Nephron (organoid): ENCODE results near the gene C1orf174.

Source experiments
- H3K27ac Mint-ChIP-seq, 3 experiments: 2 replicates each; pipeline ENCODE4 v1.8.0; 2020; ENCODE audit warnings: mixed read lengths in 3 of 3, mild to moderate bottlenecking in 2 of 3, moderate library complexity in 1 of 3
- H3K27me3 Mint-ChIP-seq: 2 replicates; pipeline ENCODE4 v1.8.0; 2021; ENCODE audit warnings: low read depth, mild to moderate bottlenecking, moderate library complexity, mixed read lengths
- H3K36me3 Mint-ChIP-seq: 2 replicates; pipeline ENCODE4 v1.8.0; 2020; ENCODE audit warnings: low read depth, mixed read lengths
- H3K4me1 Mint-ChIP-seq: 2 replicates; pipeline ENCODE4 v1.8.0; 2020; ENCODE audit warnings: mixed read lengths
- H3K4me3 Mint-ChIP-seq, 3 experiments: 2 replicates each; pipeline ENCODE4 v1.8.0; 2020; ENCODE audit warnings: mild to moderate bottlenecking in 3 of 3, mixed read lengths in 3 of 3, moderate library complexity in 2 of 3
- H3K9me3 Mint-ChIP-seq: 2 replicates; pipeline ENCODE4 v1.8.0; 2020; ENCODE audit warnings: mixed read lengths
- CTCF ChIP-seq, 3 experiments: fragments of 200-600 bp; sonication (generic); IDR thresholded peaks; one replicate each; pipeline ENCODE4 v1.5.0; 2021; ENCODE audit warnings: antibody characterized with exemption in 3 of 3; ENCODE audit not compliant: unreplicated experiment in 3 of 3

C1orf174 gene

GRCh38 chr1:3923378-3924185 lies 23.5 kb upstream of the C1orf174 start:
- no peak overlapping the region for H3K4me3 Mint-ChIP-seq
- peaks cover 45% of the 10 kb centered on the region for H3K27me3 Mint-ChIP-seq
- H3K36me3 Mint-ChIP-seq: no peaks in the 10 kb centered on the region
- H3K4me1 Mint-ChIP-seq: peaks cover 28% of the 10 kb centered on the region
- no peaks in the 10 kb centered on the region for H3K9me3 Mint-ChIP-seq
- TF ChIP-seq CTCF (IDR thresholded peaks at IDR 0.05; ENCODE audit: unreplicated experiment in 3 of 3): no peak
- no peak overlapping the region for H3K27ac Mint-ChIP-seq

- H3K9me3 Mint-ChIP-seq: peaks cover 5% of the 10 kb centered on the region
- H3K36me3 Mint-ChIP-seq: no peaks in the 10 kb centered on the region
- H3K27ac Mint-ChIP-seq: no peak overlapping the region
- H3K4me3 Mint-ChIP-seq: no peak overlapping the region
- no peak for TF ChIP-seq CTCF (IDR thresholded peaks at IDR 0.05; ENCODE audit: unreplicated experiment in 3 of 3)
- peaks cover 28% of the 10 kb centered on the region for H3K4me1 Mint-ChIP-seq
- H3K27me3 Mint-ChIP-seq: peaks cover 48% of the 10 kb centered on the region
Observed at GRCh38 chr1:3922851-3923250, 22.8 kb upstream of the C1orf174 start.

GRCh38 chr1:3922201-3922725 lies 22.2 kb upstream of the C1orf174 start:
- Mint-ChIP-seq H3K27me3 (peaks cover 45% of the 10 kb centered on the region), H3K9me3 (peaks cover 5% of the 10 kb centered on the region), H3K4me3 (no peak overlapping the region), H3K36me3 (no peaks in the 10 kb centered on the region), H3K27ac (peak overlapping the region in 1 of 3 experiments; percentile 50), H3K4me1 (peaks cover 27% of the 10 kb centered on the region)
- TF ChIP-seq CTCF (IDR thresholded peaks at IDR 0.05; ENCODE audit: unreplicated experiment in 3 of 3): no peak

- Mint-ChIP-seq H3K4me1 (peaks cover 22% of the 10 kb centered on the region), H3K36me3 (no peaks in the 10 kb centered on the region), H3K9me3 (peaks cover 5% of the 10 kb centered on the region), H3K4me3 (no peak overlapping the region), H3K27ac (peak overlapping the region in 1 of 3 experiments; percentile 50), H3K27me3 (peaks cover 40% of the 10 kb centered on the region)
- no peak for TF ChIP-seq CTCF (IDR thresholded peaks at IDR 0.05; ENCODE audit: unreplicated experiment in 3 of 3)
Observed at GRCh38 chr1:3921765-3922164, 21.7 kb upstream of the C1orf174 start.

GRCh38 chr1:3919706-3920105 lies 19.6 kb upstream of the C1orf174 start:
- peaks cover 5% of the 10 kb centered on the region for H3K9me3 Mint-ChIP-seq
- no peaks in the 10 kb centered on the region for H3K36me3 Mint-ChIP-seq
- peaks cover 5% of the 10 kb centered on the region for H3K4me1 Mint-ChIP-seq
- H3K4me3 Mint-ChIP-seq: no peak overlapping the region
- H3K27ac Mint-ChIP-seq: no peak overlapping the region
- peaks cover 29% of the 10 kb centered on the region for H3K27me3 Mint-ChIP-seq
- TF ChIP-seq CTCF (IDR thresholded peaks at IDR 0.05; ENCODE audit: unreplicated experiment in 3 of 3): no peak
